Mesendoderm (in vitro differentiated cells): Measurements from ENCODE around the gene OTUB2. TPM values are rescaled to one million over a fixed set of nuclear protein-coding genes. Genes with fewer than 3 reads are reported as not detected.

ENCODE experiments used
- DNase-seq: peaks from one replicate; pipeline ENCODE4 v3.0.0; 2013
- H2AK5ac ChIP-seq: 2 replicates; pipeline ENCODE4 v1.6.1; 2013; ENCODE audit warnings: low read length, inconsistent platforms
- H2BK120ac ChIP-seq: 2 replicates; pipeline ENCODE4 v1.6.1; 2013; ENCODE audit warnings: low read depth, mild to moderate bottlenecking, low read length, moderate library complexity, mixed read lengths
- H2BK15ac ChIP-seq: replicated peaks from 2 replicates; pipeline ENCODE4 v1.6.1; 2013; ENCODE audit warnings: low read depth, mild to moderate bottlenecking, moderate library complexity
- H2BK5ac ChIP-seq: 2 replicates; pipeline ENCODE4 v1.6.1; 2013; ENCODE audit warnings: low read length, inconsistent platforms
- H3K18ac ChIP-seq: 2 replicates; pipeline ENCODE4 v1.6.1; 2013; ENCODE audit warnings: mild to moderate bottlenecking, low read length, mixed read lengths
- H3K23ac ChIP-seq: one replicate; pipeline ENCODE4 v1.6.1; 2013; ENCODE audit warnings: low read length
- H3K27ac ChIP-seq: 2 replicates; pipeline ENCODE4 v1.5.1; 2013; ENCODE audit warnings: low read depth, mild to moderate bottlenecking, inconsistent platforms, low read length, moderate library complexity
- H3K27me3 ChIP-seq: 2 replicates; pipeline ENCODE4 v1.6.1; 2013; ENCODE audit warnings: low read length, control low read depth, mild to moderate bottlenecking, inconsistent platforms; ENCODE audit not compliant: insufficient read depth, poor library complexity
- H3K36me3 ChIP-seq: 2 replicates; pipeline ENCODE4 v1.6.1; 2013; ENCODE audit warnings: low read length, inconsistent platforms; ENCODE audit not compliant: control insufficient read depth, insufficient read depth
- H3K4ac ChIP-seq: one replicate; pipeline ENCODE4 v1.6.1; 2013; ENCODE audit warnings: low read depth, mild to moderate bottlenecking, low read length, moderate library complexity
- H3K4me1 ChIP-seq: 2 replicates; pipeline ENCODE4 v1.6.1; 2013; ENCODE audit warnings: low read depth, low read length, inconsistent platforms; ENCODE audit not compliant: control insufficient read depth
- H3K4me2 ChIP-seq: 2 replicates; pipeline ENCODE4 v1.6.1; 2013; ENCODE audit warnings: low read length
- H3K4me3 ChIP-seq: 2 replicates; pipeline ENCODE4 v1.5.1; 2013; ENCODE audit warnings: mild to moderate bottlenecking, low read length
- H3K56ac ChIP-seq: one replicate; pipeline ENCODE4 v1.6.1; 2013; ENCODE audit warnings: low read length
- H3K79me1 ChIP-seq: 2 replicates; pipeline ENCODE4 v1.6.1; 2013; ENCODE audit warnings: low read length, inconsistent platforms
- H3K79me2 ChIP-seq: 2 replicates; pipeline ENCODE4 v1.6.1; 2013; ENCODE audit warnings: mild to moderate bottlenecking, low read length; ENCODE audit not compliant: control insufficient read depth, insufficient read depth
- H3K9ac ChIP-seq: 2 replicates; pipeline ENCODE4 v1.6.1; 2013; ENCODE audit warnings: low read length, inconsistent platforms
- H4K5ac ChIP-seq: one replicate; pipeline ENCODE4 v1.6.1; 2013; ENCODE audit warnings: low read length
- H4K8ac ChIP-seq: one replicate; pipeline ENCODE4 v1.6.1; 2013; ENCODE audit warnings: low read depth, mild to moderate bottlenecking, control low read depth, low read length, moderate library complexity
- WGBS: extraction: QIAGEN DNeasy Blood & Tissue Kit; methylation state at CpG from one replicate; pipeline ENCODE4 v1.1.7; 2013; ENCODE audit warnings: low lambda C conversion rate, missing lambda C conversion rate; ENCODE audit not compliant: insufficient coverage; ENCODE audit errors: extremely low coverage; 5-methylcytosine and 5-hydroxymethylcytosine counted together
- polyA plus RNA-seq, 2 experiments: library from polyadenylated mRNA; stranded (reverse); fragments of 200-250 nt; gene quantifications; one replicate each; pipeline ENCODE4 v1.2.3, GENCODE V29; 2013

OTUB2 gene
- polyA plus RNA-seq (2013, experiment 1 of 2), result 0.93 TPM
- polyA plus RNA-seq (2013, experiment 2 of 2), result 1.1 TPM

GRCh38 chr14:94026173-94026888 lies at the start of gene OTUB2:
OTUB2 (plus strand) TSS chr14:94026340; CDS start chr14:94026538, 198 bp downstream.
- no peaks in the 10 kb centered on the region for H3K79me1 ChIP-seq
- no CpG with 5 or more reads among the region's 74 CpGs for WGBS

DNA sequence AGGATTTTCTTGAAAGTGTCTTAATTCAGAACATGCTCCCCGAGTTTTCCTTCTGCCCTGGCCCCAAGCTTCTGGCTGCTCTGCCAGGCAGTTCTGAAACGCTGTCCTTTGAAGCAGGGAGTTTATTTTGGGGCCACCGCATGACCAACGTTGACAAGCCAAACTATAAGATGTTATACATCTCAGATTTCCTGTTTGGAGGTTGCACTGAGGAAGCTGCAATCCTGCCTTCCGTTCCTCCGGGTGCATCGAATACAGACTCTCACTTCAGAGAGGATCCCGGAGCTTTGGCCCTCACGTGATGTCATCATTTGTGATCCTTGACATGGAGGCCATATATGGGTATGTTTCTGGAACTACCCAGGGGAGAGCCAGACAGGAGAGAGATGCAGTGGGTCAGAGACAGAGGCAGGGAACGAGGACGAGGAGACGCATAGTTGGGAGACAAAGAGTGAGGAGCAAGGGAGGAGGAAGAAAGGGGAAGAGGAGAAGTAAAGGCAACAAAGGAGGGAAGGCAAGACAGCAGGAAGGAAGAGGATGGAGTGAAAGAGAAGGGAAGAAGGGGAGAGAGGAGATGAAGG lies 49.6 kb upstream of the OTUB2 start, which contains the start of gene ASB2:
Gene ASB2, minus strand, starts transcription at position 94 of the 581 bp plus-strand sequence. CDS start 12,031 bp downstream, outside the sequence.
- Histone ChIP-seq H3K4me2 (no peak within 1 kb of the TSS), H3K79me1 (no peaks in the 10 kb centered on the region), H2BK15ac (no peak within 1 kb of the TSS), H3K79me2 (no peaks in the 10 kb centered on the region), H3K18ac (no peak within 1 kb of the TSS), H4K8ac (no peak within 1 kb of the TSS), H3K4me1 (no peaks in the 10 kb centered on the region), H3K4me3 (no peak within 1 kb of the TSS), H3K9ac (no peak within 1 kb of the TSS), H2AK5ac (no peak within 1 kb of the TSS), H2BK120ac (no peak within 1 kb of the TSS), H3K27me3 (no peaks in the 10 kb centered on the region), H3K56ac (no peak within 1 kb of the TSS), H3K23ac (no peak within 1 kb of the TSS), H4K5ac (no peak within 1 kb of the TSS), H2BK5ac (no peak within 1 kb of the TSS), H3K4ac (no peak within 1 kb of the TSS), H3K36me3 (no peaks in the 10 kb centered on the region), H3K27ac (no peak within 1 kb of the TSS)
- no peak for DNase-seq
- no CpG with 5 or more reads among the region's 12 CpGs for WGBS

More at GRCh38 chr14:94026173-94026888, at the start of gene OTUB2:
- no peak within 1 kb of the TSS for H3K23ac ChIP-seq
- peak within 1 kb of the TSS; percentile 83 for H3K56ac ChIP-seq
- peak; percentile 100 for DNase-seq
- no peaks in the 10 kb centered on the region for H3K27me3 ChIP-seq
- peak within 1 kb of the TSS; percentile 62 for H3K18ac ChIP-seq
- H2BK120ac ChIP-seq, result no peak within 1 kb of the TSS
- no peaks in the 10 kb centered on the region for H3K79me2 ChIP-seq
- H4K8ac ChIP-seq, result no peak within 1 kb of the TSS
- H2BK5ac ChIP-seq, result no peak within 1 kb of the TSS
- peak within 1 kb of the TSS; percentile 53 for H3K9ac ChIP-seq
- no peak within 1 kb of the TSS for H2BK15ac ChIP-seq
- no peaks in the 10 kb centered on the region for H3K36me3 ChIP-seq
- H4K5ac ChIP-seq, result no peak within 1 kb of the TSS
- peak within 1 kb of the TSS; percentile 28 for H3K4ac ChIP-seq
- no peak within 1 kb of the TSS for H3K27ac ChIP-seq
- peak within 1 kb of the TSS; percentile 34 for H3K4me3 ChIP-seq
- no peaks in the 10 kb centered on the region for H3K4me1 ChIP-seq
- peak within 1 kb of the TSS; percentile 35 for H3K4me2 ChIP-seq
- no peak within 1 kb of the TSS for H2AK5ac ChIP-seq

DNA sequence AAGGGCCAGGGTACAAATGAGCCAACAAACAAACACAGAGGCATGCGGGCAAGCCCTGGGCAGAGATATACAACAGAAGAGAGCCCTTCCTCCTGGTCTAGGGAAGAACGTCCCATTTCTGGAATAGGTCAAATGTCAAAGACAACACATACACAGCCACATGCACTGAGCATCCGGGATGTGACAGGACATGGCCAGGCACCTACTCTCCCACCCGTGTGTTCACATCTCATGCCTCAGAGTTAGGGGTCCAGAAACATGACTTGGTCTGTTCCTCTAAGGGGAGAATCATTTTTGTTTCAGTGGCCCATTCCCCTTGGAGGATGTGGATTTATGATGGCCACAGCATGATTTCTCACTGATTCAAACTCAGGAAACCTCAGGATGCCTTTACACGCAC lies 49.0 kb upstream of the OTUB2 start:
- WGBS, result no CpG with 5 or more reads among the region's 5 CpGs
- H3K4me1 ChIP-seq, result no peaks in the 10 kb centered on the region
- H2BK120ac ChIP-seq, result no peak overlapping the region
- no peak overlapping the region for H2BK5ac ChIP-seq
- H3K4me3 ChIP-seq, result no peak overlapping the region
- H3K79me2 ChIP-seq, result no peaks in the 10 kb centered on the region
- no peak overlapping the region for H2AK5ac ChIP-seq
- no peaks in the 10 kb centered on the region for H3K36me3 ChIP-seq
- DNase-seq, result no peak
- H3K4me2 ChIP-seq, result no peak overlapping the region
- H3K9ac ChIP-seq, result no peak overlapping the region
- H3K4ac ChIP-seq, result no peak overlapping the region
- no peak overlapping the region for H4K5ac ChIP-seq
- no peak overlapping the region for H2BK15ac ChIP-seq
- H3K27me3 ChIP-seq, result no peaks in the 10 kb centered on the region
- no peak overlapping the region for H4K8ac ChIP-seq
- no peak overlapping the region for H3K27ac ChIP-seq
- H3K56ac ChIP-seq, result no peak overlapping the region
- H3K23ac ChIP-seq, result no peak overlapping the region
- H3K79me1 ChIP-seq, result no peaks in the 10 kb centered on the region
- no peak overlapping the region for H3K18ac ChIP-seq

GRCh38 chr14:93977790-93978581 lies 48.2 kb upstream of the OTUB2 start:
- no peaks in the 10 kb centered on the region for H3K79me2 ChIP-seq

DNA sequence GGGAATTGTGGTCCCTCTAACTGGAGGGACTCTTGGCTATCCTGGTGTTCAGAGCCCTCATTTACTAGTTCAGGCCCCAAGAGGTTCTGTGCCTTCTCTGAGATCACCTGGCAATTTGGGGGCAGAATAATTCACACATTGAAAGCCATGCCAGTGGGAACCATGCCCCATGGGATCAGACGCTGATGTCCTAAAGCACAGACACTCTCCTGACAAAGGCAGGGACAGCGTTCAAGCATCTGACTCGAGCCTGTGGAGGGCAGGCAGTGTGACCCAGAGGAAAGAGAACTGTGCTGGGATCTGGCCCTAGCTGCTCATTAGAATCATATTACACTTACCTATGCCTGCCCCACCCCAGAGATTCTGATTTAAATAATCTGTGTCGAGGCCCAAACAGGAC lies 47.4 kb upstream of the OTUB2 start:
- WGBS, result no CpG with 5 or more reads among the region's 4 CpGs
- Histone ChIP-seq H4K5ac (no peak overlapping the region), H3K79me2 (no peaks in the 10 kb centered on the region)

More at GRCh38 chr14:93977790-93978581, 48.2 kb upstream of the OTUB2 start:
- H2AK5ac ChIP-seq, result no peak overlapping the region
- no peak overlapping the region for H4K8ac ChIP-seq
- H3K23ac ChIP-seq, result no peak overlapping the region
- H4K5ac ChIP-seq, result no peak overlapping the region
- no peaks in the 10 kb centered on the region for H3K36me3 ChIP-seq
- H3K18ac ChIP-seq, result no peak overlapping the region
- no peak overlapping the region for H2BK5ac ChIP-seq
- H3K4me2 ChIP-seq, result no peak overlapping the region
- H3K4ac ChIP-seq, result no peak overlapping the region
- H3K27me3 ChIP-seq, result no peaks in the 10 kb centered on the region
- WGBS, result no CpG with 5 or more reads among the region's 11 CpGs
- no peak overlapping the region for H3K56ac ChIP-seq
- H2BK120ac ChIP-seq, result no peak overlapping the region
- H3K4me1 ChIP-seq, result no peaks in the 10 kb centered on the region
- no peak overlapping the region for H3K4me3 ChIP-seq
- H2BK15ac ChIP-seq, result no peak overlapping the region
- no peaks in the 10 kb centered on the region for H3K79me1 ChIP-seq
- H3K9ac ChIP-seq, result no peak overlapping the region
- H3K27ac ChIP-seq, result no peak overlapping the region
- no peak for DNase-seq

More for the DNA sequence above, 47.4 kb upstream of the OTUB2 start:
- H3K18ac ChIP-seq, result no peak overlapping the region
- H3K4me3 ChIP-seq, result no peak overlapping the region
- H4K8ac ChIP-seq, result no peak overlapping the region
- no peaks in the 10 kb centered on the region for H3K36me3 ChIP-seq
- DNase-seq, result no peak
- H3K4ac ChIP-seq, result no peak overlapping the region
- no peaks in the 10 kb centered on the region for H3K27me3 ChIP-seq
- H3K23ac ChIP-seq, result no peak overlapping the region
- no peak overlapping the region for H2BK5ac ChIP-seq
- no peaks in the 10 kb centered on the region for H3K79me1 ChIP-seq
- no peak overlapping the region for H3K27ac ChIP-seq
- no peak overlapping the region for H2BK15ac ChIP-seq
- no peak overlapping the region for H3K56ac ChIP-seq
- H3K9ac ChIP-seq, result no peak overlapping the region
- no peak overlapping the region for H2BK120ac ChIP-seq
- H3K4me2 ChIP-seq, result no peak overlapping the region
- no peaks in the 10 kb centered on the region for H3K4me1 ChIP-seq
- no peak overlapping the region for H2AK5ac ChIP-seq
